ENCODE results near the gene OOEP.

The OOEP gene

DNA sequence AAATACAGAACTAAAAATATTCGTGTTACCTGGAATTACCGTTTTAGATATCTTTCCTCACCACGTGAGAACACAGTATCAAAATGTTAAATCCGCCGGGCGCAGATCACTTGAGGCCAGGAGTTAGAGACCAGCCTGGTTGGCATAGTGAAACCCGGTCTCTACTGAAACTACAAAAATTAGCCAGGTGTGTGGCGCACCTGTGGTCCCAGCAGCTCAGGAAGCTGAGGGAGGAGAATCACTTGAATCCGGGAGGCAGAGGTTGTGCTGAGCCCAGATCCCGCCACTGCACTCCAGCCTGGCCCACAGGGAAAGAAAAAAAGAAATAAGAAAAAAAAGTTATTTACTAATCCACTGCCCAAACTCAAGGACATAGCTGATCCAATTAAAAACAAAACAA, 20.2 kb upstream of the OOEP start:
- no peak for DNase-seq
- Histone ChIP-seq H4K20me1 (ENCODE audit: insufficient read depth, low read length) (no peaks in the 10 kb centered on the region), H2AFZ (ENCODE audit: low read depth, low read length) (no peak overlapping the region), H3K79me2 (ENCODE audit: insufficient read depth, low read length) (no peaks in the 10 kb centered on the region), H3K9ac (ENCODE audit: low read depth, low read length) (no peak overlapping the region), H3K9me3 (ENCODE audit: insufficient read depth, low read length, severe bottlenecking) (no peaks in the 10 kb centered on the region), H3K4me1 (ENCODE audit: insufficient read depth, low read length) (no peaks in the 10 kb centered on the region), H3K27me3 (ENCODE audit: insufficient read depth, low read length, poor library complexity) (peaks cover 7% of the 10 kb centered on the region), H3K27ac (ENCODE audit: low read length) (no peak overlapping the region), H3K4me3 (ENCODE audit: low read depth in 1 of 2, low read length in 2 of 2) (no peak overlapping the region), H3K4me2 (ENCODE audit: insufficient read depth, low read length) (no peak overlapping the region), H3K36me3 (ENCODE audit: insufficient read depth, low read length) (no peaks in the 10 kb centered on the region)
- no peak for TF ChIP-seq EZH2 (IDR thresholded peaks at IDR 0.05; ENCODE audit: borderline replicate concordance, low read depth, low read length, severe bottlenecking)
- TF ChIP-seq, protein P1, sequence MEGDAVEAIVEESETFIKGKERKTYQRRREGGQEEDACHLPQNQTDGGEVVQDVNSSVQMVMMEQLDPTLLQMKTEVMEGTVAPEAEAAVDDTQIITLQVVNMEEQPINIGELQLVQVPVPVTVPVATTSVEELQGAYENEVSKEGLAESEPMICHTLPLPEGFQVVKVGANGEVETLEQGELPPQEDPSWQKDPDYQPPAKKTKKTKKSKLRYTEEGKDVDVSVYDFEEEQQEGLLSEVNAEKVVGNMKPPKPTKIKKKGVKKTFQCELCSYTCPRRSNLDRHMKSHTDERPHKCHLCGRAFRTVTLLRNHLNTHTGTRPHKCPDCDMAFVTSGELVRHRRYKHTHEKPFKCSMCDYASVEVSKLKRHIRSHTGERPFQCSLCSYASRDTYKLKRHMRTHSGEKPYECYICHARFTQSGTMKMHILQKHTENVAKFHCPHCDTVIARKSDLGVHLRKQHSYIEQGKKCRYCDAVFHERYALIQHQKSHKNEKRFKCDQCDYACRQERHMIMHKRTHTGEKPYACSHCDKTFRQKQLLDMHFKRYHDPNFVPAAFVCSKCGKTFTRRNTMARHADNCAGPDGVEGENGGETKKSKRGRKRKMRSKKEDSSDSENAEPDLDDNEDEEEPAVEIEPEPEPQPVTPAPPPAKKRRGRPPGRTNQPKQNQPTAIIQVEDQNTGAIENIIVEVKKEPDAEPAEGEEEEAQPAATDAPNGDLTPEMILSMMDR (IDR thresholded peaks at IDR 0.05; ENCODE audit: borderline replicate concordance, extremely low read depth, low read length, poor library complexity, severe bottlenecking): no peak
- no peak for ATAC-seq (ENCODE audit: insufficient read depth, low read depth)

DNA sequence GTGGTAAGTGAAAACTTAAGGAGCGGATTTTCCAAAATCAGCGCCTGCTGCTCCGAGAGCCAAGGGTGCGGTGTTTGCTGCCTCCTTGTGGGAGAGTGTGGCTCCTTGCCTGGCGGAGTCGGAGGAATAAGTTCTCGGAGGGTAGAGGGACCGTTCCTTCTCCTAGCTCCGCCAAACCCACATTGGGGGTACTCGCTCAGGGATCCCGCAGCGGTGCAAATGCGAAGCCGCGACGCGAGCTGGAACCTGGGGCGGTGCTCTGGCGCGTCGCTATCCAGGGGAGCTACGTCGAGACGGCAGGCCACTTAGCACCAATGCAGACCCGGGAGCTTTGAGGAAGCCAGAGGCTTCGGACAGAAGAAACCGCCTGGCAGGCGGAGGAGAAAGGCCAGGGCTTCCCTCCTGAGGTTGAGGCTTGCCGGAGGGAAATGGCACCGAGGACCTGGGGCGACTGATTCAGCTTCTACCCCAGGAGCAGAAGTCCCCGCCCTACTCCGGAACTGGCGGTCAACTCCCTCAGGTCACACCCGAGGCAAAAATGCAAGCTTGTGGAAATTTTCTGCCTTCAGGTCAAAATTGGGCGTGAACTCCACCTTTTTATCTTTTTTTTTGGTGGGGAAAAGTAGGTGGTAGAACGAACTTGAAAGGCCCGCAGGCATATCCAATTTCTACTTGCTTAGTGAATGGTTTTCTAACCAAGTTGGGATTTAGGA, 19.3 kb upstream of the OOEP start:
- H4K20me1 ChIP-seq (ENCODE audit: insufficient read depth, low read length): no peaks in the 10 kb centered on the region
- H3K27me3 ChIP-seq (ENCODE audit: insufficient read depth, low read length, poor library complexity): peaks cover 7% of the 10 kb centered on the region
- H3K9ac ChIP-seq (ENCODE audit: low read depth, low read length): no peak overlapping the region
- no peak overlapping the region for H2AFZ ChIP-seq (ENCODE audit: low read depth, low read length)
- H3K36me3 ChIP-seq (ENCODE audit: insufficient read depth, low read length): no peaks in the 10 kb centered on the region
- DNase-seq (no peak), ATAC-seq (ENCODE audit: insufficient read depth, low read depth) (no peak)
- TF ChIP-seq, protein P1 (IDR thresholded peaks at IDR 0.05; ENCODE audit: borderline replicate concordance, extremely low read depth, low read length, poor library complexity, severe bottlenecking): peak; percentile 32
- no peak for TF ChIP-seq EZH2 (IDR thresholded peaks at IDR 0.05; ENCODE audit: borderline replicate concordance, low read depth, low read length, severe bottlenecking)
- no peak overlapping the region for H3K4me2 ChIP-seq (ENCODE audit: insufficient read depth, low read length)
- H3K27ac ChIP-seq (ENCODE audit: low read length): no peak overlapping the region
- no peak overlapping the region for H3K4me3 ChIP-seq (ENCODE audit: low read depth in 1 of 2, low read length in 2 of 2)
- H3K4me1 ChIP-seq (ENCODE audit: insufficient read depth, low read length): no peaks in the 10 kb centered on the region
- no peaks in the 10 kb centered on the region for H3K79me2 ChIP-seq (ENCODE audit: insufficient read depth, low read length)
- H3K9me3 ChIP-seq (ENCODE audit: insufficient read depth, low read length, severe bottlenecking): no peaks in the 10 kb centered on the region

DNA sequence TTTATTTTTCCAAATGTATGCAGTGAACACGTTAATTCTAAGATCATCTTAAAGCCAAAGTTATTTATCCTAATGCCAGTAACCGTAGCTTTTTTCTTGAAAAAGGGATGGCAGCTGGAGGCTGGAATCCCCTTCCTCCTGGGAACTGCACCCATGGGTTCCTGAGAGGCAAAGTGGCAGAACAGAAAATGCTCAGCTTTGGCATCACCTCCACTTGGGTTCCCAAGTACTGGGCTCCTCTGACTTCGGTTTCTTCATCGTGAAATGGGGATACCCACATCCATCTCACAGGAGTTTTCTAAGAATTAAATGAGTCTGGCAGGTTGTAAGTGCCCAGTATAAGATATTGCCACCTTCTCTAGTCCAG, 18.7 kb upstream of the OOEP start:
- Histone ChIP-seq H3K36me3 (ENCODE audit: insufficient read depth, low read length) (no peaks in the 10 kb centered on the region), H3K79me2 (ENCODE audit: insufficient read depth, low read length) (no peaks in the 10 kb centered on the region), H3K4me1 (ENCODE audit: insufficient read depth, low read length) (no peaks in the 10 kb centered on the region), H2AFZ (ENCODE audit: low read depth, low read length) (no peak overlapping the region), H3K9ac (ENCODE audit: low read depth, low read length) (no peak overlapping the region), H3K27ac (ENCODE audit: low read length) (no peak overlapping the region), H3K9me3 (ENCODE audit: insufficient read depth, low read length, severe bottlenecking) (no peaks in the 10 kb centered on the region), H3K4me3 (ENCODE audit: low read depth in 1 of 2, low read length in 2 of 2) (no peak overlapping the region), H3K4me2 (ENCODE audit: insufficient read depth, low read length) (no peak overlapping the region), H3K27me3 (ENCODE audit: insufficient read depth, low read length, poor library complexity) (peaks cover 7% of the 10 kb centered on the region), H4K20me1 (ENCODE audit: insufficient read depth, low read length) (no peaks in the 10 kb centered on the region)
- ATAC-seq (ENCODE audit: insufficient read depth, low read depth): no peak
- no peak for DNase-seq
- TF ChIP-seq, protein P1 (IDR thresholded peaks at IDR 0.05; ENCODE audit: borderline replicate concordance, extremely low read depth, low read length, poor library complexity, severe bottlenecking): no peak
- TF ChIP-seq EZH2 (IDR thresholded peaks at IDR 0.05; ENCODE audit: borderline replicate concordance, low read depth, low read length, severe bottlenecking): no peak

Measured in DND-41 (cell line).